ENCODE data around the gene NCDN.

DNA sequence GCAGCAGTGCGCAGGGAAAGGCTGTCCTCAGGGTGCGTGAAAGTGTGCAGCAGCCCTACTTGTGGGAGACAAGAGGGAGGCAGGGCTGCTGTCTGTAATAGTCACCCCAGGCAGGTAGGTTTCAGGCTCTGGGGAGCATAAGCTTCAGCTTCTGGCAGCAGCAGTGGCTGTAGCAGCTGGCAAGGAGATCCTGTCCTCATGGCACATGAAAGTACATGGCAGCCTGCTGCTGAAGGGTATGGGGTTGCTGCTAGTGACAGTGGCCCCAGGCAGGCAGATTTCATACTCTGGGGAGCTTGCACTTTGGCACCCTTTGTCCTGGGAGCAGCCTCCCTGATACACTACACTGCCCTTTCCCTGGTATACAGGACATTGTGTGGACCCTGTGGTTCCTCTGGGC is 26.7 kb upstream of the NCDN start:
- no peak for TF ChIP-seq EZH2 (IDR thresholded peaks at IDR 0.05; ENCODE audit: low read length, missing control alignments)
- TF ChIP-seq CTCF (conservative IDR thresholded peaks at IDR 0.05 in 1 of 2, IDR thresholded peaks at IDR 0.05 in 1 of 2; ENCODE audit: low read depth in 1 of 2, low read length in 2 of 2), result no peak

All from fibroblast of lung (primary cell).